ENCODE measurements around the gene METTL27.

- no peak for TF ChIP-seq CTCF (conservative IDR thresholded peaks at IDR 0.05 in 1 of 2, IDR thresholded peaks at IDR 0.05 in 1 of 2; ENCODE audit: extremely low read depth in 1 of 2, insufficient read depth in 1 of 2, low read depth in 1 of 2, low read length in 2 of 2)
- no peak for TF ChIP-seq EZH2 (IDR thresholded peaks at IDR 0.05; ENCODE audit: borderline replicate concordance, low read length)
Measured at GRCh38 chr7:73809467-73809951, 32.8 kb downstream of the METTL27 start.
